DMS79 treated with DMSO at 0.1 percent for 48 hours (cell line): ENCODE results near the gene TAF9.
A peak's percentile ranks its signal among the peaks of the same experiment; 100 is the strongest.
"Not testable (repeated sequence)": the region's sequence is repeated elsewhere in the genome, so short reads cannot be mapped to it uniquely, and the experiment has no call there.

ENCODE experiments used
- DNase-seq: peaks from one replicate; lab custom pipeline; 2025; lab: John Stamatoyannopoulos, UW

Gene TAF9

GRCh38 chr5:69369340-69370121, at the start of gene TAF9, which contains the start of the genes AK6 and RAD17:
TAF9 (minus strand) TSS chr5:69369520; CDS start chr5:69365737, 3,783 bp downstream.
AK6 (minus strand) TSS chr5:69369520; CDS start chr5:69369490, 30 bp downstream.
RAD17 (plus strand) TSS chr5:69369818; CDS start chr5:69372209, 2,391 bp downstream.
- peak; percentile 70 for DNase-seq

- DNase-seq, result no peak
These were observed 49.2 kb upstream of the TAF9 start for GRCh38 chr5:69418554-69418953.

- peak; percentile 30 for DNase-seq
These were observed 47.4 kb upstream of the TAF9 start for GRCh38 chr5:69416699-69417098.

GRCh38 chr5:69416180-69416579, 46.9 kb upstream of the TAF9 start:
- peak; percentile 24 for DNase-seq

- peak; percentile 24 for DNase-seq
These were observed 46.3 kb upstream of the TAF9 start for GRCh38 chr5:69415584-69415958.

- DNase-seq, result peak; percentile 47
These were observed 45.7 kb upstream of the TAF9 start, which contains the start of gene MARVELD2 for GRCh38 chr5:69414885-69415583. MARVELD2 (plus strand) TSS chr5:69415116; CDS start chr5:69419386, 4,270 bp downstream.

- DNase-seq, result no peak
These were observed 35.5 kb upstream of the TAF9 start for GRCh38 chr5:69404659-69405330.

GRCh38 chr5:69378376-69378775, 9.1 kb upstream of the TAF9 start:
- DNase-seq, result no peak

- DNase-seq, result no peak
These were observed 5.7 kb upstream of the TAF9 start for GRCh38 chr5:69374911-69375446.

GRCh38 chr5:69372394-69372793, 3.1 kb upstream of the TAF9 start:
- DNase-seq, result no peak

- DNase-seq, result not testable (repeated sequence)
These were observed 1.0 kb upstream of the TAF9 start for GRCh38 chr5:69370335-69370734.

- no peak for DNase-seq
These were observed 621 bp downstream of the TAF9 start for GRCh38 chr5:69368458-69369339.

GRCh38 chr5:69367697-69368279, 1.5 kb downstream of the TAF9 start:
- no peak for DNase-seq

GRCh38 chr5:69364850-69365249, 4.5 kb downstream of the TAF9 start:
- no peak for DNase-seq

GRCh38 chr5:69364414-69364813, 4.9 kb downstream of the TAF9 start:
- DNase-seq, result no peak

GRCh38 chr5:69360442-69360841, 8.9 kb downstream of the TAF9 start:
- DNase-seq, result no peak

- DNase-seq, result no peak
These were observed 9.6 kb downstream of the TAF9 start for GRCh38 chr5:69359699-69360098.

- DNase-seq, result no peak
These were observed 18.7 kb downstream of the TAF9 start for GRCh38 chr5:69350664-69351063.

GRCh38 chr5:69343083-69343482, 26.2 kb downstream of the TAF9 start:
- DNase-seq, result no peak

- DNase-seq, result no peak
These were observed 27.7 kb downstream of the TAF9 start for GRCh38 chr5:69341520-69342161.
